SIG-M5 treated with dmso at 0.1 percent for 504 hours (cell line): ENCODE results near the gene C20orf144.
"Not testable (repeated sequence)": the region's sequence is repeated elsewhere in the genome, so short reads cannot be mapped to it uniquely, and the experiment has no call there.

Experiments
- DNase-seq: peaks from one replicate; lab custom pipeline; 2025; ENCODE audit not compliant: unreplicated experiment; lab: John Stamatoyannopoulos, UW

Gene C20orf144

GRCh38 chr20:33693741-33694638 lies 31.9 kb downstream of the C20orf144 start:
- DNase-seq = no peak

- no peak for DNase-seq
Measured at GRCh38 chr20:33694639-33695012, 32.5 kb downstream of the C20orf144 start.

- no peak for DNase-seq
Measured at GRCh38 chr20:33696448-33696847, 34.3 kb downstream of the C20orf144 start.

- peak; percentile 64 for DNase-seq
Measured at GRCh38 chr20:33697129-33697528, 35.0 kb downstream of the C20orf144 start.

- not testable (repeated sequence) for DNase-seq
Measured at GRCh38 chr20:33698966-33699365, 36.8 kb downstream of the C20orf144 start.

GRCh38 chr20:33700696-33701441 lies 38.7 kb downstream of the C20orf144 start:
- DNase-seq = not testable (repeated sequence)

- DNase-seq = no peak
Measured at GRCh38 chr20:33701629-33702450, 39.7 kb downstream of the C20orf144 start.

GRCh38 chr20:33702861-33703260 lies 40.7 kb downstream of the C20orf144 start:
- DNase-seq = no peak

GRCh38 chr20:33703498-33704137 lies 41.5 kb downstream of the C20orf144 start:
- DNase-seq = no peak

- no peak for DNase-seq
Measured at GRCh38 chr20:33704197-33704924, 42.2 kb downstream of the C20orf144 start.

- no peak for DNase-seq
Measured at GRCh38 chr20:33707668-33708067, 45.5 kb downstream of the C20orf144 start.

GRCh38 chr20:33709398-33709797 lies 47.3 kb downstream of the C20orf144 start:
- no peak for DNase-seq

- DNase-seq = no peak
Measured at GRCh38 chr20:33709905-33710541, 47.9 kb downstream of the C20orf144 start.

GRCh38 chr20:33710681-33711445 lies 48.7 kb downstream of the C20orf144 start:
- no peak for DNase-seq

GRCh38 chr20:33711446-33711738 lies 49.3 kb downstream of the C20orf144 start:
- DNase-seq = no peak
